HCT116 (cell line): ENCODE results near the gene MRPL49. TPM values are rescaled to one million over a fixed set of nuclear protein-coding genes. Genes with fewer than 3 reads are reported as not detected.

Experiments used
- ATAC-seq: fragments of 200-7000 bp; cut with Tn5 transposase; 2 replicates; pipeline ENCODE4 v1.9.1; 2020; ENCODE audit warnings: mild to moderate bottlenecking, moderate library complexity
- BruUV-seq: library from RNA; stranded (reverse); fragments of 400-500 nt; replicated peaks from 2 replicates; lab custom pipeline; 2021; lab: Mats Ljungman, UMichigan
- CTCF ChIA-PET: fragments of 300-600 bp; sonication (Branson Sonifier 250); formaldehyde crosslinking; loops from one replicate; lab custom pipeline; 2021; ENCODE audit warnings: antibody characterized with exemption; lab: Charles Lee
- POLR2A ChIA-PET: fragments of 300-600, 350-600 bp; sonication (Branson Sonifier 250); formaldehyde crosslinking; loops from one replicate; lab custom pipeline; 2021; ENCODE audit warnings: antibody characterized with exemption; lab: Charles Lee
- RAD21 ChIA-PET, 2 experiments: fragments of 300-600 bp; sonication (Branson Sonifier 250); formaldehyde crosslinking; loops; one replicate each; lab custom pipeline; 2023; ENCODE audit warnings: low total read pairs in 2 of 2; ENCODE audit not compliant: uncharacterized antibody in 2 of 2, unreplicated experiment in 2 of 2, low non-redundant PET in 1 of 2; lab: Charles Lee
- DNase-seq: peaks from one replicate; pipeline ENCODE4 v3.0.0-alpha.2; 2010; ENCODE audit warnings: low read depth, low spot score
- H2AFZ ChIP-seq: fragments of 200-600 bp; shearing (Covaris generic), sonication (generic); 2 replicates; pipeline ENCODE4 v1.6.1; 2017; ENCODE audit warnings: low read depth, mixed run types, mixed read lengths, antibody characterized with exemption, low read length; ENCODE audit not compliant: poor library complexity, severe bottlenecking
- H3K27ac ChIP-seq: 2 replicates; pipeline ENCODE4 v1.5.1; 2012; ENCODE audit warnings: low read depth, low read length
- H3K27me3 ChIP-seq: fragments of 200-600 bp; sonication (generic); 2 replicates; pipeline ENCODE4 v1.6.1; 2016; ENCODE audit warnings: mixed run types, low read length, mixed read lengths; ENCODE audit not compliant: insufficient read depth
- H3K36me3 ChIP-seq, 2 experiments: fragments of 200-500 bp in 1 of 2; fragments of 200-600 bp in 1 of 2; sonication (Bioruptor generic) in 1 of 2; sonication (generic) in 1 of 2; 2 replicates each; pipeline versions ENCODE4 v1.5.1 to v1.6.1; 2014 to 2016; ENCODE audit warnings: low read length in 2 of 2, inconsistent platforms in 1 of 2, mixed read lengths in 1 of 2, mixed run types in 1 of 2; ENCODE audit not compliant: insufficient read depth in 2 of 2, control insufficient read depth in 1 of 2
- H3K4me1 ChIP-seq, 2 experiments: fragments of 200-600 bp in 1 of 2; sonication (generic) in 1 of 2; 2 replicates each; pipeline versions ENCODE4 v1.5.1 to v1.6.1; 2012 to 2017; ENCODE audit warnings: low read length in 2 of 2, inconsistent platforms in 1 of 2, mild to moderate bottlenecking in 1 of 2, mixed read lengths in 1 of 2, mixed run types in 1 of 2, moderate library complexity in 1 of 2; ENCODE audit not compliant: insufficient read depth in 2 of 2, control insufficient read depth in 1 of 2
- H3K4me2 ChIP-seq: fragments of 200-600 bp; sonication (generic); 2 replicates; pipeline ENCODE4 v1.6.1; 2017; ENCODE audit warnings: mixed run types, low read length, mixed read lengths
- H3K4me3 ChIP-seq, 2 experiments: fragments of 200-600 bp in 1 of 2; sonication (generic) in 1 of 2; replicated peaks in 1 of 2; 2 replicates each; pipeline ENCODE4 v1.5.1; 2011 to 2016; ENCODE audit warnings: low read length in 2 of 2, control low read depth in 1 of 2, low read depth in 1 of 2, mild to moderate bottlenecking in 1 of 2, mixed read lengths in 1 of 2, mixed run types in 1 of 2
- H3K79me2 ChIP-seq: fragments of 200-600 bp; sonication (generic); 2 replicates; pipeline ENCODE4 v1.6.1; 2017; ENCODE audit warnings: mild to moderate bottlenecking, mixed run types, low read length, moderate library complexity, mixed read lengths; ENCODE audit not compliant: insufficient read depth
- H3K9ac ChIP-seq: fragments of 200-600 bp; sonication (generic); 2 replicates; pipeline ENCODE4 v1.6.1; 2016; ENCODE audit warnings: low read length, mixed read lengths
- H3K9me2 ChIP-seq: fragments of 200-600 bp; sonication (generic), shearing (Covaris generic); 2 replicates; pipeline ENCODE4 v1.6.1; 2017; ENCODE audit warnings: mixed run types, mild to moderate bottlenecking, moderate library complexity; ENCODE audit not compliant: insufficient read depth
- H3K9me3 ChIP-seq, 2 experiments: fragments of 200-500 bp in 1 of 2; fragments of 200-600 bp in 1 of 2; sonication (Bioruptor generic) in 1 of 2; sonication (generic) in 1 of 2; 2 replicates each; pipeline ENCODE4 v1.6.1; 2014 to 2017; ENCODE audit warnings: low read length in 2 of 2, mixed read lengths in 2 of 2, inconsistent platforms in 1 of 2, low read depth in 1 of 2, mild to moderate bottlenecking in 1 of 2, mixed run types in 1 of 2, moderate library complexity in 1 of 2; ENCODE audit not compliant: control insufficient read depth in 1 of 2, insufficient read depth in 1 of 2
- H4K20me1 ChIP-seq: fragments of 200-600 bp; sonication (generic), shearing (Covaris generic); 2 replicates; pipeline ENCODE4 v1.6.1; 2017; ENCODE audit warnings: mixed run types, mild to moderate bottlenecking, moderate library complexity; ENCODE audit not compliant: insufficient read depth
- CBX3 ChIP-seq: IDR thresholded peaks from 2 replicates; pipeline ENCODE4 v1.6.1; 2012; ENCODE audit warnings: low read depth
- CTCF ChIP-seq, 3 experiments: fragments of 200-600 bp in 1 of 3; sonication (generic) in 1 of 3; IDR thresholded peaks in 2 of 3; conservative IDR thresholded peaks in 1 of 3; 2 replicates each; pipeline ENCODE4 v1.5.1; 2012 to 2017; ENCODE audit warnings: low read depth in 2 of 3, low read length in 2 of 3, antibody characterized with exemption in 1 of 3, borderline replicate concordance in 1 of 3, control low read depth in 1 of 3, mild to moderate bottlenecking in 1 of 3, mixed read lengths in 1 of 3, mixed run types in 1 of 3, moderate library complexity in 1 of 3; ENCODE audit not compliant: insufficient read depth in 1 of 3
- EGR1 ChIP-seq: IDR thresholded peaks from 2 replicates; pipeline ENCODE4 v1.6.1; 2012; ENCODE audit warnings: low read depth
- ELF1 ChIP-seq: IDR thresholded peaks from 2 replicates; pipeline ENCODE4 v1.6.1; 2012; ENCODE audit warnings: low read depth, borderline replicate concordance
- EZH2 ChIP-seq: fragments of 200-600 bp; sonication (generic); IDR thresholded peaks from 2 replicates; pipeline ENCODE4 v1.6.1; 2017; ENCODE audit warnings: antibody characterized with exemption, mixed run types
- EZH2phosphoT487 ChIP-seq: fragments of 200-600 bp; IDR thresholded peaks from 2 replicates; pipeline ENCODE4 v1.6.1; 2018; ENCODE audit warnings: antibody characterized with exemption, borderline replicate concordance
- FOSL1 ChIP-seq: IDR thresholded peaks from 2 replicates; pipeline ENCODE4 v1.6.1; 2012; ENCODE audit warnings: low read depth
- JUND ChIP-seq: IDR thresholded peaks from 2 replicates; pipeline ENCODE4 v1.6.1; 2012
- MAX ChIP-seq: IDR thresholded peaks from 2 replicates; pipeline ENCODE4 v1.6.1; 2012
- POLR2AphosphoS5 ChIP-seq: IDR thresholded peaks from 2 replicates; pipeline ENCODE4 v1.6.1; 2011; ENCODE audit warnings: mild to moderate bottlenecking, low read depth, low read length, moderate library complexity
- RAD21 ChIP-seq: IDR thresholded peaks from 2 replicates; pipeline ENCODE4 v1.6.1; 2012; ENCODE audit warnings: low read depth, mild to moderate bottlenecking
- REST ChIP-seq: IDR thresholded peaks from 2 replicates; pipeline ENCODE4 v1.6.1; 2012; ENCODE audit warnings: low read depth
- SIN3A ChIP-seq: IDR thresholded peaks from 2 replicates; pipeline ENCODE4 v1.6.1; 2012; ENCODE audit warnings: low read depth
- SP1 ChIP-seq: IDR thresholded peaks from 2 replicates; pipeline ENCODE4 v1.6.1; 2012; ENCODE audit warnings: low read depth
- TCF7L2 ChIP-seq: IDR thresholded peaks from 2 replicates; pipeline ENCODE4 v1.7.0; 2011; ENCODE audit warnings: borderline replicate concordance, inconsistent platforms; ENCODE audit not compliant: insufficient read depth, insufficient read length; ENCODE audit errors: extremely low read depth
- YY1 ChIP-seq: IDR thresholded peaks from 2 replicates; pipeline ENCODE4 v1.6.1; 2011; ENCODE audit warnings: low read length, low read depth, moderate library complexity, mild to moderate bottlenecking; ENCODE audit not compliant: insufficient replicate concordance; ENCODE audit errors: extremely low read depth
- ZBTB33 ChIP-seq: IDR thresholded peaks from 2 replicates; pipeline ENCODE4 v1.6.1; 2011; ENCODE audit warnings: mild to moderate bottlenecking, low read length, moderate library complexity; ENCODE audit not compliant: insufficient replicate concordance; ENCODE audit errors: extremely low read depth
- ZFX ChIP-seq: fragments of 450-650 bp; IDR thresholded peaks from 2 replicates; pipeline ENCODE4 v1.6.1; 2017
- ZNF274 ChIP-seq: fragments of 200-500 bp; sonication (Bioruptor generic); IDR thresholded peaks from 2 replicates; pipeline ENCODE4 v1.6.1; 2014; ENCODE audit warnings: mild to moderate bottlenecking, low read depth, low read length, inconsistent platforms
- intact Hi-C: fragments of 100-400 bp; cut with micrococcal nuclease; formaldehyde crosslinking; loops from 2 replicates; pipeline ENCODE4 v1.10.0; 2022
- total RNA-seq: library from RNA; stranded (reverse); gene quantifications from one replicate; pipeline ENCODE4 v1.2.1, GENCODE V29; 2021; ENCODE audit not compliant: unreplicated experiment

MRPL49 gene
- total RNA-seq, 1 experiment from 2014 or later: 77.5 TPM

- Histone ChIP-seq H3K79me2 (peaks cover 50% of the 10 kb centered on the region), H3K27me3 (no peaks in the 10 kb centered on the region), H3K9me2 (no peaks in the 10 kb centered on the region), H3K9ac (peak within 1 kb of the TSS; percentile 98), H3K4me2 (peak within 1 kb of the TSS; percentile 82), H3K4me3 (peak within 1 kb of the TSS; percentile 86 to 98), H3K36me3 (peaks cover 8 to 41% of the 10 kb centered on the region in 2 experiments; a peak in 2 of 4 replicates), H3K27ac (peak within 1 kb of the TSS; percentile 82), H4K20me1 (no peaks in the 10 kb centered on the region), H3K9me3 (no peaks in the 10 kb centered on the region), H3K4me1 (peaks cover 7 to 22% of the 10 kb centered on the region in 2 experiments; a peak in 3 of 4 replicates), H2AFZ (no peak within 1 kb of the TSS)
- ChIA-PET POLR2A (no interaction called here), RAD21 (no interaction called here), CTCF (no interaction called here)
- DNase-seq (peak; percentile 91), ATAC-seq (peak; percentile 85)
- BruUV-seq: no TSS peak
- intact Hi-C loops: loop anchor here (1.0 to 5.0 kb wide), 3 partner anchors 12 to 57 kb away; partner anchors contain the start of genes SAC3D1, SNX15 and VPS51
- TF ChIP-seq SIN3A (peak; percentile 96), CBX3 (peak; percentile 68), YY1 (peak; percentile 26), EGR1 (peak; percentile 81), TCF7L2 (peak; percentile 40), SP1 (peak; percentile 96), EZH2 (no peak), POLR2AphosphoS5 (peak; percentile 67), REST (no peak), FOSL1 (no peak), ZNF274 (no peak), CTCF (IDR thresholded peaks at IDR 0.05 in 2 of 3, conservative IDR thresholded peaks at IDR 0.05 in 1 of 3; ENCODE audit: borderline replicate concordance in 1 of 3, insufficient read depth in 1 of 3, low read depth in 2 of 3, low read length in 2 of 3) (no peak), RAD21 (no peak), ELF1 (peak; percentile 99), EZH2phosphoT487 (no peak), ZBTB33 (peak; percentile 13), MAX (peak; percentile 86), JUND (no peak), ZFX (peak; percentile 55; the same call in 1 of the 2 replicates)
Observed at GRCh38 chr11:65083834-65084597, 38.1 kb upstream of the MRPL49 start, which contains the start of the genes CDCA5 and ZFPL1. Gene CDCA5 (minus strand): TSS chr11:65084040. CDS start chr11:65083978, 62 bp downstream. Gene ZFPL1 (plus strand): TSS chr11:65084222. CDS start chr11:65084699, 477 bp downstream.
